ENCODE measurements around the gene TSBP1.

TSBP1 gene

GRCh38 chr6:32355018-32355417 is 16.7 kb downstream of the TSBP1 start:
- no peak for TF ChIP-seq CTCF (IDR thresholded peaks at IDR 0.05; ENCODE audit: low read depth, low read length, missing control alignments)
- no peak for DNase-seq (ENCODE audit: low read depth)
- in situ Hi-C loops (cut with HindIII; ENCODE audit: low sequenced_read_pairs): no loop called here
- H3K4me3 ChIP-seq (ENCODE audit: low read depth, low read length): no peak overlapping the region

- TF ChIP-seq CTCF (IDR thresholded peaks at IDR 0.05; ENCODE audit: low read depth, low read length, missing control alignments): no peak
- no peak for DNase-seq (ENCODE audit: low read depth)
- no peak overlapping the region for H3K4me3 ChIP-seq (ENCODE audit: low read depth, low read length)
- in situ Hi-C loops (cut with HindIII; ENCODE audit: low sequenced_read_pairs): no loop called here
These were observed 18.4 kb downstream of the TSBP1 start for GRCh38 chr6:32353348-32353747.

- DNase-seq (ENCODE audit: low read depth): no peak
- no peak overlapping the region for H3K4me3 ChIP-seq (ENCODE audit: low read depth, low read length)
- no peak for TF ChIP-seq CTCF (IDR thresholded peaks at IDR 0.05; ENCODE audit: low read depth, low read length, missing control alignments)
- in situ Hi-C loops (cut with HindIII; ENCODE audit: low sequenced_read_pairs): no loop called here
These were observed 31.5 kb downstream of the TSBP1 start for GRCh38 chr6:32340242-32340641.

GRCh38 chr6:32337186-32337805 is 34.4 kb downstream of the TSBP1 start:
- TF ChIP-seq CTCF (IDR thresholded peaks at IDR 0.05; ENCODE audit: low read depth, low read length, missing control alignments): no peak
- no peak overlapping the region for H3K4me3 ChIP-seq (ENCODE audit: low read depth, low read length)
- in situ Hi-C loops (cut with HindIII; ENCODE audit: low sequenced_read_pairs): no loop called here
- no peak for DNase-seq (ENCODE audit: low read depth)

- in situ Hi-C loops (cut with HindIII; ENCODE audit: low sequenced_read_pairs): no loop called here
- no peak overlapping the region for H3K4me3 ChIP-seq (ENCODE audit: low read depth, low read length)
- TF ChIP-seq CTCF (IDR thresholded peaks at IDR 0.05; ENCODE audit: low read depth, low read length, missing control alignments): no peak
- DNase-seq (ENCODE audit: low read depth): no peak
These were observed 39.3 kb downstream of the TSBP1 start for GRCh38 chr6:32332433-32332832.

GRCh38 chr6:32329141-32329540 is 42.6 kb downstream of the TSBP1 start:
- H3K4me3 ChIP-seq (ENCODE audit: low read depth, low read length): no peak overlapping the region
- DNase-seq (ENCODE audit: low read depth): no peak
- TF ChIP-seq CTCF (IDR thresholded peaks at IDR 0.05; ENCODE audit: low read depth, low read length, missing control alignments): no peak
- in situ Hi-C loops (cut with HindIII; ENCODE audit: low sequenced_read_pairs): no loop called here

Measured in astrocyte of the cerebellum (primary cell).